Measurements from ENCODE around the gene ARMC6. TPM values are rescaled to one million over a fixed set of nuclear protein-coding genes. Genes with fewer than 3 reads are reported as not detected.
"Not testable (repeated sequence)": the region's sequence is repeated elsewhere in the genome, so short reads cannot be mapped to it uniquely, and the experiment has no call there.

The ARMC6 gene
- total RNA-seq, 2 donors from 2014 or later: 22.4 to 34.8 TPM

DNA sequence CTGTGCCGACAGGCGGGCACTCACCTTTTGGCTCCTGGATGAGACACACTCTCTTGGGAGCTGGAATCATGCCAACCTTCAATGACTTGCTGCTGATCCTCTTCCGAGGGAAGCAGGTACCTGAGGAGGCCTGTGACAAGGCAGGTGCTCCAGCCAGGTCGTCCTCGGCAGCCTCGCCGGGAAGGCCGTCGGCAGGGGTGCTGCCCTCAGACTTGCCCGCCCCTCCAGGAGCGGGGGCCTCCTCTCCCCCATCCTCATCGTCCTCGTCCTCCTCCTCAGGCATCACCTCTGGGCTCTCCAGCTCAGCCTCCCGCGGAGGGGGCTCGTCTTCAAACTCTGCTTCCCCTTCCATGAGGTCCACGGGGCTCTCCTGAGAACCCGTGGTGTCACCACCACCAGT lies 29.3 kb upstream of the ARMC6 start:
- Mint-ChIP-seq H3K36me3 (peaks cover 24 to 30% of the 10 kb centered on the region in 2 donors), H3K27ac (no peak overlapping the region), H3K9me3 (no peaks in the 10 kb centered on the region)
- no peak for ATAC-seq
- no peak for DNase-seq (ENCODE audit: low spot score in 2 of 2)

DNA sequence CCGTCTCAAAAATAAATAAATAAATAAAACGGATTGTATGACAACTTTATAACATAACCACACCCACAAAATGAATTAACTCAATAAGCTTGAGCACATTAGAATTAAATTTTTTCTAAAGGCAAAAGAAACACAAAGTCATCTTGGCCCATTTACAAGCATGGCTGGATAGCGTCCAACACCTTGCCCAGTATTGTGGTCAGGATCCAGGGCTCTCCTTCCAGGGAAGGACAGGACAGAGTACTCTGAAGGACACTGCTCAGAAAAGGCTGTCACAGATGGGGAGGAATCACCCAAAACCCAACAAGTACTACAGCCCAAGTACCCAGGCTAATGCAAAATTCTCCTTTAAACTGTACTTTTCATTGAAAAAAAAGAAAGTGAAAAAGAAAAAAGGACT lies 27.2 kb upstream of the ARMC6 start:
- H3K9me3 Mint-ChIP-seq: no peaks in the 10 kb centered on the region
- peaks cover 22 to 33% of the 10 kb centered on the region in 2 donors for H3K36me3 Mint-ChIP-seq
- peak overlapping the region in 1 of 2 donors; percentile 44 for H3K27ac Mint-ChIP-seq
- ATAC-seq: no peak
- DNase-seq (ENCODE audit: low spot score in 2 of 2): no peak

DNA sequence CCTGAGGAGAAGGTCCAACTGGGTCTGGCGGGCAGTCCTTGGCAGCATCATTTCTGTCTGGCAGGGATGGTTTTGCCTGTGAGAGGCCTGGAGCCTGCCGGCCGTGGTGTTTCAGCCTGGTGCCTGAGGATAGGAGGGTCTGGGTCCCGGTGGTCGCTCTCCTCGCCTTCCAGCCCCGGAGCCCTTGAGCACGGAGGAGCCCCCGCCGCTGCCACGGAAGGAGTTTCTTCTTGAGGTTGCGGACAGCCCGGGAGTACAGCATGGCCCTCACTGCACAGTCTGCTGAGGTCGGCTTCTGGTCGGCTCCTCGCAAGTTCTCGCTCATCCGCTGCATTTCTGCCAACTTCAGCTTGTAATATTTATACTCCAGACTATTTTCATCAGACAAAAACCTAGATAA lies 23.5 kb upstream of the ARMC6 start:
- H3K27ac Mint-ChIP-seq: no peak overlapping the region
- no peaks in the 10 kb centered on the region for H3K9me3 Mint-ChIP-seq
- peaks cover 13 to 22% of the 10 kb centered on the region in 2 donors for H3K36me3 Mint-ChIP-seq
- DNase-seq (ENCODE audit: low spot score in 2 of 2) (no peak), ATAC-seq (no peak)

DNA sequence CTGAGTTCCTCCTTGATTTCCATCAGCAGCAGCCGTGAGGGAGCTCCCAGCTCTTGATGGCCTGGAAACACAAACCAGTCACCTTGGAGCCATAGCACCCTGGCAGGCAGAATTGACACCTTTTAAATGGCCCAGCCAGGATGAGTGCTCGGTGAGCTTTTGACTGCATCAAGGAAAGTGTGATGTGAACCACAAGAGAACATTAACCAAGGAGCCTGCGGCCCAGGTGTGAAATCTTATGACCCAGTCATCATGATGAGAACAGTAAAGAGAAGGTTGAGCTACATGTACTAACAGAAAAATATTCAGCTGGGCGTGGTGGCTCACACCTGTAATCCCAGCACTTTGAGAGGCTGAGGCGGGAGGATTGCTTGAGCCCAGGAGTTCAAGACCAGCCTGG lies 22.9 kb upstream of the ARMC6 start:
- peak in 1 of 2 donors; percentile 11 for ATAC-seq
- DNase-seq (ENCODE audit: low spot score in 2 of 2): no peak
- no peaks in the 10 kb centered on the region for H3K9me3 Mint-ChIP-seq
- no peak overlapping the region for H3K27ac Mint-ChIP-seq
- peaks cover 13 to 22% of the 10 kb centered on the region in 2 donors for H3K36me3 Mint-ChIP-seq

DNA sequence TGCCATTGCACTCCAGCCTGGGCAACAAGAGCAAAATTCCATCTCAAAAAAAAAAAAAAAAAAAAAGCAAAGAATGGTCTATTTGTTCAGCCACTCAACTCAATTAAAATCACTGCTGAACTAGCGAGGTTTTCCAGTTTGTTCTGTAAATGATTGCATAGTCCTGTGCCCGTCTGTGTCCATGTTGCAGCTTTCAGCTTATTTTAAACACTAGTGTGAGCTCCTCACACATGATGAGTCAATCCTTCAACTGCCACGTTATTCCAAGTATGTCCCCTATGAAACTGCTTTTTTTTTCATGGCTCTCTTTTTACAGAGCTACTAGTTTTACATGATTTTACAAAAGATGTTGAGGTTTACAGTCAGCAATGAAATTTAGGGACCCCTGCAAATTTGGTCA lies 12.3 kb upstream of the ARMC6 start:
- no peak overlapping the region for H3K27ac Mint-ChIP-seq
- H3K9me3 Mint-ChIP-seq: no peaks in the 10 kb centered on the region
- peaks cover 14 to 17% of the 10 kb centered on the region in 2 donors for H3K36me3 Mint-ChIP-seq
- no peak for ATAC-seq
- no peak for DNase-seq (ENCODE audit: low spot score in 2 of 2)

DNA sequence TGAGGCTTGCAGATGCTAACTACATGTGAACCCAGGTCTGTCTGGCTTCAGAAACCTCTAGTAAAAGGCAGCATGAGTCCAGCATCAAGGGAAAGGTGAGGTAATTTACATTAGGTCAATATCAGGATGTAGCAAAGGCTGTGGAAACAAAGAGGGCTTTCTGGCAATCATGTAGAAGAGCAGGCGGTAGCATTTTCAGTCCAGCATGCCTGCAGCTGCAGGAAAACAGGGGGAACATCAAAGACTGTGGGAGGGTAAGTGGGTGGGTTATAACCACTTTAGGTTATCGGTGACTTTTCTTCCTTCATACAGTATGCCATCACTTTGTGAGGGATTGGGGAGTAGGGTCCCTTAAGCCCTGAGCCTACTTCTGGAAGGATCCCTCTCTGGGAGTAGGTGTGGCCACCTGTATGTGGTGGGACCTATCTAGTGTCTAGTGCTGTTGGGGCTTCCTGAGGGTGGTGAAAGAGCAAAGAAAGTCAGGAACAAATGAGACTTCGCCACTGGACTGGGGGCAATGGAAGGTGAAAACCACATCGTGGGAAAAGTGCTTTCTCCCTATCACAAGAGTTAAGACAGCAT lies 10.9 kb upstream of the ARMC6 start:
- Mint-ChIP-seq H3K27ac (peak overlapping the region in 1 of 2 donors; percentile 37), H3K9me3 (no peaks in the 10 kb centered on the region), H3K36me3 (peaks cover 15 to 23% of the 10 kb centered on the region in 2 donors)
- DNase-seq (ENCODE audit: low spot score in 2 of 2): no peak
- no peak for ATAC-seq

DNA sequence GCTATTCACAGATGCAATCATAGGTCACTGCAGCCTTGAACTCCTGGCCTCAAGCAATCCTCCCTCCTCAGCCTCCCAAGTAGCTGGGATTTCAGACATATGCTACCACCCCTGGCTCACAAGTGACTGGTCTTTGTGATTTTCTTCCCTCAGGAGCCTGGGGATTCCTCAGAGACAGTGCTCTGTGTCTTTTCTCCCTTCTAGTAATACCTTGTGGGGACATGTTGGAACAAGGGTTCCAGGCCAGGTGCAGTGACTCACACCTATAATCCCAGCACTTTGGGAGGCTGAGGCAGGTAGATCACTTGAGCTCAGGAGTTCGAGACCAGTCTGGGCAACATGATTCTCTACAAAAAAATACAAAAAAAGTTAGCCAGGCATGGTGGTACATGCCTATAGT lies 10.0 kb upstream of the ARMC6 start:
- DNase-seq (ENCODE audit: low spot score in 2 of 2); H3K9me3 Mint-ChIP-seq; H3K27ac Mint-ChIP-seq; ATAC-seq: not testable (repeated sequence)
- H3K36me3 Mint-ChIP-seq: peaks cover 22 to 32% of the 10 kb centered on the region in 2 donors

DNA sequence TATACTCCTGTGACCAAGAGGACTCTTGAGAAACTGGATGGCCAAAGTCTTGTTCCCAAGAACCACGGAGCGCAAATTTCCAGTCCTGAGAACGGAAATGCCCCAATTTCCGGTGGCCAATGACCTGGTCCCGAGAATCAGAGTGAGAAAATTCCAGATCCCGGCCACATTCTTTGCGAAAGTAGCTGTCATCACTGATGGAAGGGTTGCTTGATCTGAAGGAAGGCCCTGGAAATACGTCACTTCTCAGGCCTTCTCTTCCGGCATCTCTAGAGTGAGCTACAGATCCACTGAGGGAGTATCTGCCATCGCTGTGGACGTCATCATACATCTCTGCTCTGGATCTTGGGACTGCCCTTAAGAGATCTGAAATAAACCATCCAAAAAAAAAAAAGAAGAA lies 7.5 kb upstream of the ARMC6 start:
- DNase-seq (ENCODE audit: low spot score in 2 of 2) (no peak), ATAC-seq (no peak)
- Mint-ChIP-seq H3K36me3 (peaks cover 19 to 33% of the 10 kb centered on the region in 2 donors), H3K27ac (peak overlapping the region in 1 of 2 donors; percentile 61), H3K9me3 (no peaks in the 10 kb centered on the region)

DNA sequence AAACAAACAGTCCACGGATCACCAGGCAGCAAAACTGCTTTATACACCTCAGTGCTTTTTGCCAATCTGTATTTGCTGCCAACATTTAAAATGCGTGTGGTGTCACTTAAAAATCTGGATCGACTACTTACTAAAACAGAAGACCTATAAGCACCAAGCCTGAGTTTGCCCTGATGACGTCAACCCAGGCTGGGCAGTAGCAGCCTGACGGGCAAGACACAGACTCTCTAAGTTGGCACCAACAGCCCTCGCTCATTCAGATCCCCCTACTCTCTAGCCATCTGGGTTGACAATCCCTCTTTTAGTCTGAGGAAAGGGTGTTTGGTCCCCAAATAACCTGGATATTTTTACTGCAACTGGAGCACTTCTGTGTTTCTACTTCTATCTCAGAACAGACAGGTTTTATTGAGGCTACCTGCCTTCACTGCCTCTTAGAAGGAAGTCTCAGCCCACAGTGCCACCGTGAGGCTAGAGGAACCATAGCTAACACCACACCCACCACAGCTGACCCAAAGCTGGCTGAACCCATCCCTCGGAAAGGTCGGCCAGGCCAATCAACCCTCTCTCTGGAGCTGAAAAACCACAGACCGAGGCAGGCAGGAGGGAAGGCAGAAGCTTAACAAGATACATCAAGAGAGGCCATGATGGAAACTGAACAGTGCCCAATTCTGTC lies 7.0 kb upstream of the ARMC6 start:
- ATAC-seq (no peak), DNase-seq (ENCODE audit: low spot score in 2 of 2) (no peak)
- H3K36me3 Mint-ChIP-seq: peaks cover 19 to 33% of the 10 kb centered on the region in 2 donors
- H3K9me3 Mint-ChIP-seq: no peaks in the 10 kb centered on the region
- peak overlapping the region in 1 of 2 donors; percentile 56 for H3K27ac Mint-ChIP-seq

DNA sequence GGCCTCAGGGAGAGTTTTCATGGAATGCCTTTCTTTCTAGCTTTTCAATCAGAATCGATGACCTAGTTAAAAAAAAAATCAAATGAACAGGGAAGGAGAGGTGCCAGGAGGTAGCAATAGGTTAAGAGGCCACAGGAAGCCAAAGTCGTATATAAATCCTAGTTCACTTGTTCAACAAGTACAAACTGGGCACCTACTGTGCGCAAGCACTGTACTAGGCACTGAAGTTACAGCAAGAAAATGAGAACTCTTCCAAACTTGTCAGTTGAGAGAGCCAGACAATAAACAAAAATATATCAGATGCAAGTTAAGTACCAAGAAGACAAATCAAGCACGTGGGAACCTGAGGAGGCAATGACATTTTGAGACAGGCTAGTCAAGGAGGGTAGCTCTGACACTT lies 6.2 kb upstream of the ARMC6 start:
- Mint-ChIP-seq H3K36me3 (peaks cover 21 to 36% of the 10 kb centered on the region in 2 donors), H3K9me3 (no peaks in the 10 kb centered on the region), H3K27ac (peak overlapping the region in 1 of 2 donors; percentile 0)
- no peak for DNase-seq (ENCODE audit: low spot score in 2 of 2)
- ATAC-seq: no peak

DNA sequence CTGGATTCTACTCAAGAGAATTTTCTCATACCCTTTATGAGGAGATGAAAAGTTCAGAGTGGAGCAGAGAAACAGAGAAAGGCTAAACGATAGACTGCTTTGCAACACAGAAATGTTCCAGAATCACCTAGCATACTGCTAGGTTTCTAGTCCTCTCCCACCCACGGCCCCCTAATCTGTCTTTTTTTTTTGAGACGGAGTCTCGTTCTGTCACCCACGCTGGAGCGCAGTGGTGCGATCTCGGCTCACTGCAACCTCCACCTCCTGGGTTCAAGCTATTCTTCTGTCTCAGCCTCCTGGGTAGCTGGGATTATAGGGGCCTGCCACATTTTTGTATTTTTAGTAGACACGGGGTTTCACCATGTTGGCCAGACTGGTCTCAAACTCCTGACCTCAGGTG lies 4.9 kb upstream of the ARMC6 start:
- no peak for DNase-seq (ENCODE audit: low spot score in 2 of 2)
- H3K27ac Mint-ChIP-seq: no peak overlapping the region
- peaks cover 26 to 41% of the 10 kb centered on the region in 2 donors for H3K36me3 Mint-ChIP-seq
- H3K9me3 Mint-ChIP-seq: no peaks in the 10 kb centered on the region
- no peak for ATAC-seq

DNA sequence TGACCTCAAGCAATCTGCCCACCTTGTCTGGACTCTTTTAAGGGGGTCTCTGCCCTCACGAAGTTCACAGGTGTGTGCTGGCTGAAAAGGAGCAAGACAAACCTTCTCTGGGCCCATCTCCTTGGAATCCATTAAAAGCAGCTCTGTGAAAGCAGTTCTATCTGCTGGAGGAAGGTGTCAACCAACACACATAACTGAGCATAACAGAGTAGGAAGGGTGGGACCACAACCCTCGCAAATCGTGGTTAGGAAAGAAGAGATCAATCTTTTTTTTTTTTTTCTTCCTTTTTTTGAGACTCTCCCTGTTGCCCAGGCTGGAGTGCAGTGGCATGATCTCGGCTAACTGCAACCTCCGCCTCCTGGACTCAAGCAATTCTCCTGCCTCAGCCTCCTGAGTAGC lies 1.5 kb upstream of the ARMC6 start:
- Mint-ChIP-seq H3K27ac (peak overlapping the region; percentile 85 to 98), H3K9me3 (no peaks in the 10 kb centered on the region), H3K36me3 (peaks cover 22 to 30% of the 10 kb centered on the region in 2 donors)
- DNase-seq (ENCODE audit: low spot score in 2 of 2) (no peak), ATAC-seq (no peak)

DNA sequence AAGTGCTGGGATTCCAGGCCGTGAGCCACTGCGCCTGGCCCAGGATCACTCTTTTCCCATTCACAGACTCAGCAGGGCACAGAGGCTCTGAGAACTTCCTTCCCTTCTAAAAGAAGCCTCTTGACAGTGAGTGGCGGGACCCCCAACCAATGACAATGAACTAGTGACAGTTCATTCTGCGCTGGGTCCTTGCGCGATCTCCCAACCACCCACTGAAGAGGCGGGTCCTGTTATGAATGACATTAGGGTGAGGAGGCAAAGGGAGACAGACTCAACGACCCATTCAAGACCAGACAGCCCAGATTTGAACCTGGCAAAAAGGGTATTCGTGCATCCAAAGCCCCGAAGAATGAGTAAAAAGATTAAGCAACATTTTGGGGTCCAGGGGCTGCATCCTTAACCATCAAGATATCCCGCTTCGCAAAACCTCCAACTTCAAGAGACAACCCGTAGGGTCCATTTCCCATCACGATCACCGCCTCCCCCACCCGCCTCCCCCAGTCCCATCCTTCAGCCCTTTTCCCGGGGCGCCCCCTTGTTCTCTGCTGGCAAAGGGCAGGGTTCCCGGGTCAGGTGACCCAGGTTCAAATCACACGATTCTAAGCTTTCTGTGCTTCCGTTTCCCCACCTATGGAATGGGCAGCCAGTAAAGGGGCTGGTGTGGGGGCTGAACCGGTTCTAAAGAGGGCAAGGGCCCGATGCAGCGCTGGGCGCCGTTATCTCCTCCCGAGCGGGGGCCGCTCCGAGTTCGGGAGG lies 805 bp upstream of the ARMC6 start:
- DNase-seq (ENCODE audit: low spot score in 2 of 2) (peak; percentile 79 to 82), ATAC-seq (peak; percentile 52 to 74)
- no peaks in the 10 kb centered on the region for H3K9me3 Mint-ChIP-seq

DNA sequence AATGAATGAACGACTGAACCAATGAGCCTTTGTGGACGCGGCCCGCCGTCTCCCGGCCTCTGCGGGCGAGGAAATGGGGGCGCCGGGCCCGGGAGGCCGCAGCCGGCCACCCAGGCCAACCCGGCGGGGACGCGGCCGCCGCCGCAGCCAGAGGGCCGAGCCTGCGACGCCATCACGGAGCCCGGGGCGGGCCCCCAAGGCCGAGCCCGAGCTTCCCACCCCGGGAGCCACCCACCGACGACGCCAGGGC lies 302 bp upstream of the ARMC6 start:
- H3K27ac Mint-ChIP-seq: peak overlapping the region in 1 of 2 donors; percentile 85
- ATAC-seq (no peak), DNase-seq (ENCODE audit: low spot score in 2 of 2) (no peak)
- peaks cover 17 to 26% of the 10 kb centered on the region in 2 donors for H3K36me3 Mint-ChIP-seq
- H3K9me3 Mint-ChIP-seq: no peaks in the 10 kb centered on the region

More for the DNA sequence above, 805 bp upstream of the ARMC6 start:
- Mint-ChIP-seq H3K36me3 (peaks cover 22 to 30% of the 10 kb centered on the region in 2 donors), H3K27ac (peak overlapping the region; percentile 85 to 98)

DNA sequence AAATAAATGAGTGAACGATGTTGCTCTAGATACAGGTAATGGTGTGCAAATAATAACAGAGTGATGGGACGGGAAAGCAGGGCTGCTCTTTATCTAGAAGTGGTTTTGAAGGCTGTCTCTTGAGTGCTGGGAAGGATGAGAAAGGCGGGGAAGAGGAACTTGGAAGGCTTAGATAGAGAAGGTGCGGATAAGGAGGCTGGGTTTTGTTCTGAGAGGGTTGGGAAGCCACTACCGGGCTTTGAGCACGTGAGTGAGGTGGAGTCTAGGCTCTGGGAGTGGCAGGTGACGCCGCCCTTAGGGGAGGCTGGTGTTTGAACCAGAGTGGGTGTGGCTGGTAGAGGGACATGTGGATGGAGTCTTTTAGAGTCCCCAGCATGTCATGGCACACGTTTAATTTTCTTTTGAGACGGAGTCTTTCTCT lies 811 bp downstream of the ARMC6 start:
- Mint-ChIP-seq H3K27ac (peak overlapping the region; percentile 85 to 99), H3K36me3 (peaks cover 14 to 26% of the 10 kb centered on the region in 2 donors), H3K9me3 (no peaks in the 10 kb centered on the region)
- ATAC-seq (peak; percentile 70 to 77), DNase-seq (ENCODE audit: low spot score in 2 of 2) (peak; percentile 68 to 74)

DNA sequence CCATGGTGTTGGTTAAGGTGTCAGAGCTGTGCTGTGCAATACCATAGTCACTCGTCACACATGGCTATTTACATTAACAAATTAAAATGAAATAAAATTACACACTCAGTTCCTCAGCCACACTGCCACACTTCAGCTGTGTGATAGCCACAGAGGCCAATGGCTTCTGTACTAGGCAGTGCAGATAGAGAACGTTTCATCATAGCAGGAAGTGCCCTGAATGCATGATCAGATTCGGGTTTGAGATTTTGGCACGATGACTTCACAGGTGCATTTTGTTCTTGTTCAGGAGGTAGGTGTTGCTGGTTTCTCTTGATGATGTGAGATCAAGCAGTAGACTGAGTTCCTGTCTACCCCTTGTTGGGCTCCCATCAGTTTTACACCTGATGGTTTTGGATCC lies 6.5 kb downstream of the ARMC6 start:
- peak; percentile 50 to 61 for ATAC-seq
- peaks cover 0 to 25% of the 10 kb centered on the region in 2 donors for H3K36me3 Mint-ChIP-seq
- H3K27ac Mint-ChIP-seq: peak overlapping the region; percentile 29 to 70
- H3K9me3 Mint-ChIP-seq: no peaks in the 10 kb centered on the region
- DNase-seq (ENCODE audit: low spot score in 2 of 2): no peak

DNA sequence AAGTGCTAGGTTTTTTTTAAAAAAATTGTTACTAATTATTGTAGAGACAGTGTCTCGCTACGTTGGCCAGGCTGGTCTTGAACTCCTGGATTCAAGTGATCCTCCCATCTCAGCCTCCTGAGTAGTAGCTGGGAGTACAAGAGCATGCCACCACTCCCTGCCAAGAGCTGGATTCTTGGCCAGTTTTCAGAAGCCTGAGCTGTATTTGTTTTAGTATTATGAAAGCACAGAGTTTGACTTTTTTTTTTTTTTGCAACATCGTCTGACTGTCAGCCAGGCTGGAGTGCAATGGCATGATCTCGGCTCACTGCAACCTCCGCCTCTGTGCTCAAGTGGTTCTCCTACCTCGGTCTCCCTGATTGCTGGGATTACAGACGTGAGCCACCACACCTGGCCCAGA lies 7.0 kb downstream of the ARMC6 start:
- Mint-ChIP-seq H3K9me3 (no peaks in the 10 kb centered on the region), H3K27ac (peak overlapping the region; percentile 29 to 70), H3K36me3 (peaks cover 0 to 25% of the 10 kb centered on the region in 2 donors)
- ATAC-seq: no peak
- DNase-seq (ENCODE audit: low spot score in 2 of 2): no peak
